ENCODE measurements around the gene CTAG1B. TPM values are rescaled to one million over a fixed set of nuclear protein-coding genes. Genes with fewer than 3 reads are reported as not detected.

The CTAG1B gene
- total RNA-seq, 1 experiment from 2014 or later: not detected

- ChIA-PET CTCF (no interaction called here), POLR2A (interaction anchor here (0.6 kb wide), 1 partner anchor 51 kb away, joined by 3 read pairs; no protein-coding TSS in a partner anchor)
- DNase-seq (ENCODE audit: low read depth, low spot score) (no peak), ATAC-seq (peak; percentile 82)
- no TSS peak for BruUV-seq (replicated peaks)
- Histone ChIP-seq H3K27ac (ENCODE audit: low read length) (peak overlapping the region; percentile 74), H3K4me1 (ENCODE audit: control insufficient read depth, insufficient read depth, low read length) (peaks cover 12% of the 10 kb centered on the region), H3K27me3 (ENCODE audit: control insufficient read depth, insufficient read depth, low read length) (no peaks in the 10 kb centered on the region), H3K4me3 (ENCODE audit: low read depth in 2 of 2, low read length in 2 of 2) (no peak overlapping the region), H3K36me3 (ENCODE audit: control insufficient read depth, insufficient read depth, low read length) (no peaks in the 10 kb centered on the region), H3K9me3 (ENCODE audit: control insufficient read depth, insufficient read depth, low read depth, low read length) (no peaks in the 10 kb centered on the region)
- TF ChIP-seq POLR2AphosphoS5 (IDR thresholded peaks at IDR 0.05; ENCODE audit: low read depth, low read length) (no peak), TCF7L2 (IDR thresholded peaks at IDR 0.05; ENCODE audit: low read depth, low read length) (peak; percentile 73), SIN3A (IDR thresholded peaks at IDR 0.05; ENCODE audit: borderline replicate concordance, insufficient read depth, low read depth, low read length) (no peak)
- TF ChIP-seq, protein P1, sequence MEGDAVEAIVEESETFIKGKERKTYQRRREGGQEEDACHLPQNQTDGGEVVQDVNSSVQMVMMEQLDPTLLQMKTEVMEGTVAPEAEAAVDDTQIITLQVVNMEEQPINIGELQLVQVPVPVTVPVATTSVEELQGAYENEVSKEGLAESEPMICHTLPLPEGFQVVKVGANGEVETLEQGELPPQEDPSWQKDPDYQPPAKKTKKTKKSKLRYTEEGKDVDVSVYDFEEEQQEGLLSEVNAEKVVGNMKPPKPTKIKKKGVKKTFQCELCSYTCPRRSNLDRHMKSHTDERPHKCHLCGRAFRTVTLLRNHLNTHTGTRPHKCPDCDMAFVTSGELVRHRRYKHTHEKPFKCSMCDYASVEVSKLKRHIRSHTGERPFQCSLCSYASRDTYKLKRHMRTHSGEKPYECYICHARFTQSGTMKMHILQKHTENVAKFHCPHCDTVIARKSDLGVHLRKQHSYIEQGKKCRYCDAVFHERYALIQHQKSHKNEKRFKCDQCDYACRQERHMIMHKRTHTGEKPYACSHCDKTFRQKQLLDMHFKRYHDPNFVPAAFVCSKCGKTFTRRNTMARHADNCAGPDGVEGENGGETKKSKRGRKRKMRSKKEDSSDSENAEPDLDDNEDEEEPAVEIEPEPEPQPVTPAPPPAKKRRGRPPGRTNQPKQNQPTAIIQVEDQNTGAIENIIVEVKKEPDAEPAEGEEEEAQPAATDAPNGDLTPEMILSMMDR (IDR thresholded peaks at IDR 0.05): no peak
- TF ChIP-seq, protein P2, sequence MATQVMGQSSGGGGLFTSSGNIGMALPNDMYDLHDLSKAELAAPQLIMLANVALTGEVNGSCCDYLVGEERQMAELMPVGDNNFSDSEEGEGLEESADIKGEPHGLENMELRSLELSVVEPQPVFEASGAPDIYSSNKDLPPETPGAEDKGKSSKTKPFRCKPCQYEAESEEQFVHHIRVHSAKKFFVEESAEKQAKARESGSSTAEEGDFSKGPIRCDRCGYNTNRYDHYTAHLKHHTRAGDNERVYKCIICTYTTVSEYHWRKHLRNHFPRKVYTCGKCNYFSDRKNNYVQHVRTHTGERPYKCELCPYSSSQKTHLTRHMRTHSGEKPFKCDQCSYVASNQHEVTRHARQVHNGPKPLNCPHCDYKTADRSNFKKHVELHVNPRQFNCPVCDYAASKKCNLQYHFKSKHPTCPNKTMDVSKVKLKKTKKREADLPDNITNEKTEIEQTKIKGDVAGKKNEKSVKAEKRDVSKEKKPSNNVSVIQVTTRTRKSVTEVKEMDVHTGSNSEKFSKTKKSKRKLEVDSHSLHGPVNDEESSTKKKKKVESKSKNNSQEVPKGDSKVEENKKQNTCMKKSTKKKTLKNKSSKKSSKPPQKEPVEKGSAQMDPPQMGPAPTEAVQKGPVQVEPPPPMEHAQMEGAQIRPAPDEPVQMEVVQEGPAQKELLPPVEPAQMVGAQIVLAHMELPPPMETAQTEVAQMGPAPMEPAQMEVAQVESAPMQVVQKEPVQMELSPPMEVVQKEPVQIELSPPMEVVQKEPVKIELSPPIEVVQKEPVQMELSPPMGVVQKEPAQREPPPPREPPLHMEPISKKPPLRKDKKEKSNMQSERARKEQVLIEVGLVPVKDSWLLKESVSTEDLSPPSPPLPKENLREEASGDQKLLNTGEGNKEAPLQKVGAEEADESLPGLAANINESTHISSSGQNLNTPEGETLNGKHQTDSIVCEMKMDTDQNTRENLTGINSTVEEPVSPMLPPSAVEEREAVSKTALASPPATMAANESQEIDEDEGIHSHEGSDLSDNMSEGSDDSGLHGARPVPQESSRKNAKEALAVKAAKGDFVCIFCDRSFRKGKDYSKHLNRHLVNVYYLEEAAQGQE (IDR thresholded peaks at IDR 0.05; ENCODE audit: insufficient read depth in 1 of 2, low read depth in 2 of 2, low read length in 1 of 2): no peak
- intact Hi-C loops (cut with micrococcal nuclease; ENCODE audit: unreplicated experiment): no loop called here
- in situ Hi-C loops (cut with HindIII; ENCODE audit: low pct_unique_long_range_greater_than_20kb, low sequenced_read_pairs): no loop called here
Observed at GRCh38 chrX:154596290-154596929, 22.7 kb downstream of the CTAG1B start.

DNA sequence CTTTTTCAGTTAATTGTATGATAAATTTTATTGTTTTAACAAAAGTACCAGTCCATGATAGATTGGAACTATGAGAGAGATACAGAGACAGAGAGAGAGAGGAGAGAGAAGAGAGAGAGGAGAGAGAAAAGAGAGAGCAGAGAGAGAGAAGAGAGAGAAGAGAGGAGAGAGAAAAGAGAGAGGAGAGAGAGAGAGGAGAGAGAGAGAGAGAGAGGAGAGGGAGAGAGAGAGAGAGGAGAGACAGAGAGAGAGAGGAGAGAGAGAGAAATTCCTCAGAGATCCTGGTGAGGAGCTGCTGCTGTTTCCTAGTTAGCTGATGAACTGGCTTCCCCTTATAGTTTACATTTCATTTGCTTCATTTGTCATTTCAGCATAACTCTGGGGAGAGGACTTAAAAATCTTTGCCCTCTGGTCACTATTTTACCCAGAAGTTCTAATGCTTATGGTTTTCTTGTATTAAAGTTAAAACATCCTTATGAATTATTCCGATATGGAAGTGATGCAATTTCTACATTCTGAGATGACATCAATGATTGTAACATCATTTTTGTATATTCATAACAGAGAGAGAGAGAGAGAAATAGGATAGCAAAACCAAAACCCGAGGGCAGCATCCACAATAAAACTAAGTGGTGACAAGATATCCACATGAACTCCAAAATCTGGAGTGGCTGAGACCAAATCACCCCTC, 23.4 kb downstream of the CTAG1B start:
- TF ChIP-seq, protein P2 (IDR thresholded peaks at IDR 0.05; ENCODE audit: insufficient read depth in 1 of 2, low read depth in 2 of 2, low read length in 1 of 2): no peak
- TF ChIP-seq, protein P1 (IDR thresholded peaks at IDR 0.05): no peak
- TF ChIP-seq TCF7L2 (IDR thresholded peaks at IDR 0.05; ENCODE audit: low read depth, low read length) (no peak), SIN3A (IDR thresholded peaks at IDR 0.05; ENCODE audit: borderline replicate concordance, insufficient read depth, low read depth, low read length) (no peak), POLR2AphosphoS5 (IDR thresholded peaks at IDR 0.05; ENCODE audit: low read depth, low read length) (no peak)
- Histone ChIP-seq H3K36me3 (ENCODE audit: control insufficient read depth, insufficient read depth, low read length) (no peaks in the 10 kb centered on the region), H3K27me3 (ENCODE audit: control insufficient read depth, insufficient read depth, low read length) (no peaks in the 10 kb centered on the region), H3K9me3 (ENCODE audit: control insufficient read depth, insufficient read depth, low read depth, low read length) (no peaks in the 10 kb centered on the region), H3K4me3 (ENCODE audit: low read depth in 2 of 2, low read length in 2 of 2) (no peak overlapping the region), H3K4me1 (ENCODE audit: control insufficient read depth, insufficient read depth, low read length) (peaks cover 8% of the 10 kb centered on the region), H3K27ac (ENCODE audit: low read length) (peak overlapping the region; percentile 69)
- BruUV-seq (replicated peaks): no TSS peak
- intact Hi-C loops (cut with micrococcal nuclease; ENCODE audit: unreplicated experiment): no loop called here
- ATAC-seq: no peak
- DNase-seq (ENCODE audit: low read depth, low spot score): no peak
- POLR2A ChIA-PET: no interaction called here
- CTCF ChIA-PET: no interaction called here
- in situ Hi-C loops (cut with HindIII; ENCODE audit: low pct_unique_long_range_greater_than_20kb, low sequenced_read_pairs): no loop called here
